NCI-H2196 (cell line): ENCODE results near the gene NFIC.

Source experiments
- DNase-seq: peaks from one replicate; lab custom pipeline; 2025; ENCODE audit not compliant: unreplicated experiment; lab: John Stamatoyannopoulos, UW

Gene NFIC

GRCh38 chr19:3464587-3465235, 98.3 kb downstream of the NFIC start:
- DNase-seq: no peak

GRCh38 chr19:3465552-3465951, 99.2 kb downstream of the NFIC start:
- DNase-seq: no peak

GRCh38 chr19:3466635-3467034, 100.3 kb downstream of the NFIC start:
- no peak for DNase-seq

GRCh38 chr19:3467437-3468198, 101.2 kb downstream of the NFIC start:
- no peak for DNase-seq

- DNase-seq: no peak
Measured at GRCh38 chr19:3468211-3468610, 101.8 kb downstream of the NFIC start.

- no peak for DNase-seq
Measured at GRCh38 chr19:3469638-3470499, 103.5 kb downstream of the NFIC start.

GRCh38 chr19:3470500-3471128, 104.2 kb downstream of the NFIC start:
- no peak for DNase-seq

GRCh38 chr19:3471954-3472655, 105.7 kb downstream of the NFIC start:
- DNase-seq: peak; percentile 22

GRCh38 chr19:3474010-3474409, 107.6 kb downstream of the NFIC start:
- DNase-seq: no peak

- no peak for DNase-seq
Measured at GRCh38 chr19:3474614-3475013, 108.2 kb downstream of the NFIC start.

- DNase-seq: no peak
Measured at GRCh38 chr19:3475449-3475848, 109.1 kb downstream of the NFIC start.

- DNase-seq: no peak
Measured at GRCh38 chr19:3476830-3477229, 110.4 kb downstream of the NFIC start.

- no peak for DNase-seq
Measured at GRCh38 chr19:3477506-3477905, 111.1 kb downstream of the NFIC start.

GRCh38 chr19:3477951-3478350, 111.6 kb downstream of the NFIC start:
- DNase-seq: no peak

- DNase-seq: no peak
Measured at GRCh38 chr19:3478409-3479176, 112.2 kb downstream of the NFIC start.

- DNase-seq: peak; percentile 18
Measured at GRCh38 chr19:3479177-3479833, 112.9 kb downstream of the NFIC start.

GRCh38 chr19:3479834-3480215, 113.4 kb downstream of the NFIC start:
- no peak for DNase-seq

GRCh38 chr19:3480383-3481091, 114.2 kb downstream of the NFIC start, which contains the start of gene SMIM24:
SMIM24 (minus strand) TSS chr19:3480525; CDS start chr19:3480463, 62 bp downstream.
- DNase-seq: no peak
